ENCODE data around the gene IL12A.

Gene IL12A

DNA sequence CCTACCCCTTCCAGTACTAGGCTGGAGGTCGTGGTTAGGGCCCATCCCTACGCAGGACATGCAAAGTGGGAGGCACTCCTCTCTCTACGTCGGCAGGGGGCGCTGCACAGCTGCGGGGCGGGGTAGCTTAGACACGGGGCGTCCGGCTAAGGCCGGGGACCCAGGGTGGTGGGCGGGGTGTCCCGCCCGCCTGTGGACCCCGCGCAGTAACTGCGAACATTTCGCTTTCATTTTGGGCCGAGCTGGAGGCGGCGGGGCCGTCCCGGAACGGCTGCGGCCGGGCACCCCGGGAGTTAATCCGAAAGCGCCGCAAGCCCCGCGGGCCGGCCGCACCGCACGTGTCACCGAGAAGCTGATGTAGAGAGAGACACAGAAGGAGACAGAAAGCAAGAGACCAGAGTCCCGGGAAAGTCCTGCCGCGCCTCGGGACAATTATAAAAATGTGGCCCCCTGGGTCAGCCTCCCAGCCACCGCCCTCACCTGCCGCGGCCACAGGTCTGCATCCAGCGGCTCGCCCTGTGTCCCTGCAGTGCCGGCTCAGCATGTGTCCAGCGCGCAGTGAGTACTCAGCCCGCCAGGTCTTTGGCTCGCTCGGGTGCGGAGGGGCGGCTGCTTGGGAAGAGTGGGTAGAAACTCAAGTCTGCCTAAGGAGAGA lies at the start of gene IL12A:
IL12A (plus strand) TSS at position 219 of the 655 bp plus-strand sequence.
- peak within 1 kb of the TSS; percentile 70 for H3K4me3 ChIP-seq (ENCODE audit: control insufficient read depth, low read depth, low read length)
- TF ChIP-seq, protein P1, sequence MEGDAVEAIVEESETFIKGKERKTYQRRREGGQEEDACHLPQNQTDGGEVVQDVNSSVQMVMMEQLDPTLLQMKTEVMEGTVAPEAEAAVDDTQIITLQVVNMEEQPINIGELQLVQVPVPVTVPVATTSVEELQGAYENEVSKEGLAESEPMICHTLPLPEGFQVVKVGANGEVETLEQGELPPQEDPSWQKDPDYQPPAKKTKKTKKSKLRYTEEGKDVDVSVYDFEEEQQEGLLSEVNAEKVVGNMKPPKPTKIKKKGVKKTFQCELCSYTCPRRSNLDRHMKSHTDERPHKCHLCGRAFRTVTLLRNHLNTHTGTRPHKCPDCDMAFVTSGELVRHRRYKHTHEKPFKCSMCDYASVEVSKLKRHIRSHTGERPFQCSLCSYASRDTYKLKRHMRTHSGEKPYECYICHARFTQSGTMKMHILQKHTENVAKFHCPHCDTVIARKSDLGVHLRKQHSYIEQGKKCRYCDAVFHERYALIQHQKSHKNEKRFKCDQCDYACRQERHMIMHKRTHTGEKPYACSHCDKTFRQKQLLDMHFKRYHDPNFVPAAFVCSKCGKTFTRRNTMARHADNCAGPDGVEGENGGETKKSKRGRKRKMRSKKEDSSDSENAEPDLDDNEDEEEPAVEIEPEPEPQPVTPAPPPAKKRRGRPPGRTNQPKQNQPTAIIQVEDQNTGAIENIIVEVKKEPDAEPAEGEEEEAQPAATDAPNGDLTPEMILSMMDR (conservative IDR thresholded peaks at IDR 0.05; ENCODE audit: control insufficient read depth, insufficient read depth, low read depth, low read length) = peak; percentile 80
- DNase-seq (ENCODE audit: low read depth) = peak; percentile 71

DNA sequence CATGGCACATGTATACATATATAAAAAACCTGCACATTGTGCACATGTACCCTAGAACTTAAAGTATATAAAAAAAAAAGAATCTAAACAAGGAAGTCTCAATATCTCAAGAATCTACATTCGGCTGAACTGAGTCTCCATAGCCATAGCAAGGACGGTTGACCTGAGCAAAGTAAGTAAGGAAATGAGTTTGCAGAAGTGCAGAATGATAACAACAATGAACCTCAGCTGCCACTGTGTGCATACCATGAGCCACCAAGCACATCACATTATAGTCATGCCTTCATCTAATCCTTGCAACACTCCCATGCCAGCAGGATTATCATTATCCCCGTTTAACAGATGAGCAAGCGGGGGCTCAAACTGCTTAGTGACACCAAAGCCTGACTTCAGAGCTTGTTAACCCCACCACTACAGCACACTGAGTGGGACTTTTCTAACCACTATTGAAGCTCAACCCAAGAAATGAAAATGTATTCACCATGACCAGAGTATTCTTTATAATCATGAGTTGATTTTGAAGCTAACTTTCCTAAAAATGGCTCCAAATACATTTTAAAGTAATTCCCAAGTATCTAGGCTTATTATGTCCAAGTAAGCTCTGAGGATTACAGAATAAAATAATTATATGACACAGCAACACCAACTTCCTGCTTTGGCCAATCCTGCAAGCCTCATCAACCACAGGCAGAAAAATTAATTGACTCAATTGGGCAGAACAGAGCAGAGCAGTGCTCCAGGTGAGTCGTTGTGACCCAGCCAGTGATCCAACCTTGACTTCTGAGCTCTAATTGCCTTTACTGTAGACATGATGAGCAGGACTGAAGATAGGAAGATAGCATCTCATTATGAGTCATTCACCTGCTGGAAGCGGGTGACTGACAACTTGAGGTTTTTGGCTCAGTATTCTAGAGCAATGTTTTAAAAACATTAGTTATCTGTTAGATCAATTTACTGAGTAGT lies 47.3 kb upstream of the IL12A start:
- TF ChIP-seq, protein P1 (conservative IDR thresholded peaks at IDR 0.05; ENCODE audit: control insufficient read depth, insufficient read depth, low read depth, low read length) = no peak
- peak; percentile 24 for DNase-seq (ENCODE audit: low read depth)
- H3K4me3 ChIP-seq (ENCODE audit: control insufficient read depth, low read depth, low read length) = no peak overlapping the region

DNA sequence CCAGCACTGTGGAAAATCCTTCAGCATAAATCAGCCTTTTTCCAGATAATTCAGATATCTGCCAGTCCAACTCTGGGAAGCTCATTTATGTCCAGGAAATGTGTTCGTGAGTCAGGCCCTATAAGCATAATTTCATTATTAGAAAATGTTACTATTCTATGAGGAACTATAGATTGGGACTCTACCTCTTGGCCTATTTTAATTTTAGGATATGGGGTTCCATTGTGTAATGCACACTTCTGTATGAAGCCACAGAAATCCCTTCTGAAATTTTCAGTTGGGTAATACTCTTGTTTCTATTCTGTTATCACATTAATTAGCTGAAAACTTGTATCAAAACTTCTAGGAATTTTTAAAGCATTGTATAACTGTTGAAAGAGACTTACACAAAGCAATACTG lies 43.9 kb upstream of the IL12A start:
- TF ChIP-seq, protein P1 (conservative IDR thresholded peaks at IDR 0.05; ENCODE audit: control insufficient read depth, insufficient read depth, low read depth, low read length) = no peak
- DNase-seq (ENCODE audit: low read depth) = no peak

DNA sequence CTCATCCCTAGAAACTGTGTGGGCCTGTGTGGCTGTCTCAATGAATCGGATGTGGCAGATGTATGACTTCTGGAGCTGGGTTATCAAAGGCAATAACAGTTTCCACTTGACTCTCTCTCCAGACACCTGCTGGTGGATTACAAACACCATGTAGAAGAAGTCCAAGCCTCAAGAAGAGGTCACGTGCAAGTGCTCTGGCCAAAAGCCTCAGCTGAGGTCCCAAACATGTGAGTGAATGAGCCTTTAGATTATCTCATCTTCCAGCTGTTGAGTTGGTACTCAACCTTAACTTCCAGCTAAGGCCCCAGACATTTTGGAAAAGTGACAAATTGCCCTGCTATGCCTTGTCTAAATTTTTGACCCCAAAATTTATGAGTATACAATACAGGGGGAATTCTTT lies 42.7 kb upstream of the IL12A start:
- DNase-seq (ENCODE audit: low read depth) = no peak
- TF ChIP-seq, protein P1 (conservative IDR thresholded peaks at IDR 0.05; ENCODE audit: control insufficient read depth, insufficient read depth, low read depth, low read length) = no peak

More for the DNA sequence above, 43.9 kb upstream of the IL12A start:
- no peak overlapping the region for H3K4me3 ChIP-seq (ENCODE audit: control insufficient read depth, low read depth, low read length)

DNA sequence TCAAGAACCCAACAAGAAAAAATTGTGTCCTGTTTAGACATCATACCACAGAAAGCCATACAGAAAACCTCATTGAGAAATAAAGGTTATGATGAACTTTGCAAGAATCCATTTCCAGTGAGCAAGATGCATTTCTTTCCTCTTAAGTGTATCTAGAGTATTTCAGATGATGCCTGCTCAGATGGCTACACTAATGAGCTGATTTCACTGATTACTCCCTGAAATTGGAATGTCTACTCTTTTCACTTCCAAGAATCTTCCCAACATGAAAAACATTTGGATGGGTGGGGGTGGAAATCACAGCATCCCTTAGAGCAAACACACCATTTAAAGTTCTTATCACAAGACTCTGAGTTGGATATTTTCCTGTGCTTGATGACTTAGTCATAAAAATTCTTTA lies 41.4 kb upstream of the IL12A start:
- TF ChIP-seq, protein P1 (conservative IDR thresholded peaks at IDR 0.05; ENCODE audit: control insufficient read depth, insufficient read depth, low read depth, low read length) = no peak
- peak; percentile 84 for DNase-seq (ENCODE audit: low read depth)
- no peak overlapping the region for H3K4me3 ChIP-seq (ENCODE audit: control insufficient read depth, low read depth, low read length)

More for the DNA sequence above, 42.7 kb upstream of the IL12A start:
- no peak overlapping the region for H3K4me3 ChIP-seq (ENCODE audit: control insufficient read depth, low read depth, low read length)

DNA sequence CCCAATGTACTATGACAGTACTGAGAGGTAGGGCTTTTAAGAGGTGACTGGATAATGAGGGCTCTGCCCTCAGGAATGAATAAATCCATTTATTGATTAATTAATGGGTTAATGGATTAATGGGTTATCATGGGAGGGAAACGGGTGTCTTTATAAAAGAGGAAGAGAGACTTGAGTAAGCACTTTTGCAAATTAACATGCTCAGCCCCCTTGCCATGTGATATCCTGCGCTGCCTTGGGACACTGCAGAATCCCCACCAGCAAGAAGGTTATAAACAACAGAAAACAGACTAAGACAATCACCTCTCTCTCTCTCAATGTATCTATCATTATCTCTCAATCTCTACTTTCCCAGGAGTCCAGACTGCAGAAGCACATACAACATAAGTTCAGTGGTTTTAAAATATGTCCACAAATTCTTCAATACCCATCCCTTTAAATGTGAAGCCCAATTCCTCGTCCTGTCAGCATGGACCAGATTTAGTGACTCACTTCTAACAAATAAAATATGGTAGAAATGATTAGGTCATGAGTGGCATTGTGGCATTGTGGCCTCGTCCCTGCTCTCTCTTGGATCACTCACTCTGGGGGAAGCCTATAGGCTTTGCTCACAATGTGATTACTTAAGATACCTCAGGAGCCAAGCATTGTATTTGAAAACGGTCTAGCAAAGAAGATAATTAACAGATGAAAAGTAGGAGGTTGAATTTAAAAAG lies 40.0 kb upstream of the IL12A start:
- H3K4me3 ChIP-seq (ENCODE audit: control insufficient read depth, low read depth, low read length) = no peak overlapping the region
- TF ChIP-seq, protein P1 (conservative IDR thresholded peaks at IDR 0.05; ENCODE audit: control insufficient read depth, insufficient read depth, low read depth, low read length) = no peak
- peak; percentile 51 for DNase-seq (ENCODE audit: low read depth)

All from fibroblast of mammary gland (primary cell).